ENCODE data around the gene NFIB.

The NFIB gene

DNA sequence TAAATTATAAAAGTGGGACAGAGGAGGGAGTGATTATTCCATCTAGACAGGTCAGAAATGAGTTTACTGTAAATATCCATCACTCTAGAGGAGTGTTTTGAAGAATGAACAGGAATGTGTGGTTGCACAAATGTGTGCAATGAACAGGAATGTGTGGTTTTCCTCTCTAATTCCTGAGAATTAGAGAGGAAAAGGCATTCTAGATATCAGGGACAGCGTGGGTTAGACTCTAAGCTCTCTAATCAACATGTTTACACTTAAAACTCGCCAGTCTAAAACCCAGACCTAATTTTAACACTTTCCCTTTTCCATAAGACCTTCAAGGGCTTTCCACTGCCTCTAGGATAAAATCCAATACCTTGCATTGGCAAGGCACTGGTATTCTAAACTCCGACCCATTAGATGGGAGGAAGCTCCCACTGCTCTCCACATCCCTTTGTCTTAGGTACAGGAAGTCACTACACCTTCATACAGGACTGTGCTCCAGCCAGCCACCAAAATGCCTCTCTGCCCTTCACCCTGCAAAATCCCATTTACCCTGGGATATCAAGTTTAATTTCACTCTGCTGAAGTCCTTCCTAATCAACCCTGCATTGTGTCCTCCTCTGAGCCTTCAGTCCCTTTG, 67.9 kb downstream of the NFIB start:
- DNase-seq = no peak
- H3K27ac Mint-ChIP-seq = no peak overlapping the region
- H3K4me1 Mint-ChIP-seq = peaks cover 29% of the 10 kb centered on the region

DNA sequence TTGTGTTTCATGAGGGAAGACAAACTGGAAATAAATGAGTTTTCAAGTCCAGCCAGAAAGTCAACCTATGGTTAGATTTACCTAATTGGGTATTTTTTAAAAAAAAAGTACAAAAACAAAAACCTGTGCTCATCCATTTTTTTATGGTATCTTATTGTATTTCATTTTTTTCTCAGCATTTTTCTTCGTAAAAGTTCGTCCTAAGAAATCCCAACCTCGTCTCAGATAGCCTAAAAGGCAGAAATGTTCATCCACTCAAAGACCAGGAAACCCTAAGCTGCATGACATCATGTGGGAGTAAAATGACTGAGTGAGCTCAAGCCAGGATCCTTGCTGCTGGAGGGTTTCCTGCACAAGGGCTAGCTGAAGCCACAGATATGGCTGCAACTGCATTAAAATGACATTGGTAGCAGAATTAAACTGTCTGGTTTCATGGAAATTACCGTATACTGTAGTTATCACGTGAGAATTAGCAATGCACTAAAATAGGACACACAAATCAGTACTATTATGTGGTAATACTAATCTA, 70.4 kb downstream of the NFIB start:
- H3K27me3 Mint-ChIP-seq (ENCODE audit: low read depth, poor library complexity) = peaks cover 2% of the 10 kb centered on the region
- TF ChIP-seq, protein P1, sequence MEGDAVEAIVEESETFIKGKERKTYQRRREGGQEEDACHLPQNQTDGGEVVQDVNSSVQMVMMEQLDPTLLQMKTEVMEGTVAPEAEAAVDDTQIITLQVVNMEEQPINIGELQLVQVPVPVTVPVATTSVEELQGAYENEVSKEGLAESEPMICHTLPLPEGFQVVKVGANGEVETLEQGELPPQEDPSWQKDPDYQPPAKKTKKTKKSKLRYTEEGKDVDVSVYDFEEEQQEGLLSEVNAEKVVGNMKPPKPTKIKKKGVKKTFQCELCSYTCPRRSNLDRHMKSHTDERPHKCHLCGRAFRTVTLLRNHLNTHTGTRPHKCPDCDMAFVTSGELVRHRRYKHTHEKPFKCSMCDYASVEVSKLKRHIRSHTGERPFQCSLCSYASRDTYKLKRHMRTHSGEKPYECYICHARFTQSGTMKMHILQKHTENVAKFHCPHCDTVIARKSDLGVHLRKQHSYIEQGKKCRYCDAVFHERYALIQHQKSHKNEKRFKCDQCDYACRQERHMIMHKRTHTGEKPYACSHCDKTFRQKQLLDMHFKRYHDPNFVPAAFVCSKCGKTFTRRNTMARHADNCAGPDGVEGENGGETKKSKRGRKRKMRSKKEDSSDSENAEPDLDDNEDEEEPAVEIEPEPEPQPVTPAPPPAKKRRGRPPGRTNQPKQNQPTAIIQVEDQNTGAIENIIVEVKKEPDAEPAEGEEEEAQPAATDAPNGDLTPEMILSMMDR (IDR thresholded peaks at IDR 0.05) = no peak
- H3K4me1 Mint-ChIP-seq = peaks cover 26% of the 10 kb centered on the region
- no peak overlapping the region for H3K27ac Mint-ChIP-seq
- no peak overlapping the region for H3K4me3 Mint-ChIP-seq
- H3K36me3 Mint-ChIP-seq (ENCODE audit: low read depth) = no peaks in the 10 kb centered on the region
- no peak for DNase-seq
- H3K9me3 Mint-ChIP-seq = no peaks in the 10 kb centered on the region

More for the DNA sequence above, 67.9 kb downstream of the NFIB start:
- Mint-ChIP-seq H3K9me3 (no peaks in the 10 kb centered on the region), H3K36me3 (ENCODE audit: low read depth) (no peaks in the 10 kb centered on the region), H3K4me3 (no peak overlapping the region), H3K27me3 (ENCODE audit: low read depth, poor library complexity) (peaks cover 2% of the 10 kb centered on the region)
- TF ChIP-seq, protein P1 (IDR thresholded peaks at IDR 0.05) = no peak

DNA sequence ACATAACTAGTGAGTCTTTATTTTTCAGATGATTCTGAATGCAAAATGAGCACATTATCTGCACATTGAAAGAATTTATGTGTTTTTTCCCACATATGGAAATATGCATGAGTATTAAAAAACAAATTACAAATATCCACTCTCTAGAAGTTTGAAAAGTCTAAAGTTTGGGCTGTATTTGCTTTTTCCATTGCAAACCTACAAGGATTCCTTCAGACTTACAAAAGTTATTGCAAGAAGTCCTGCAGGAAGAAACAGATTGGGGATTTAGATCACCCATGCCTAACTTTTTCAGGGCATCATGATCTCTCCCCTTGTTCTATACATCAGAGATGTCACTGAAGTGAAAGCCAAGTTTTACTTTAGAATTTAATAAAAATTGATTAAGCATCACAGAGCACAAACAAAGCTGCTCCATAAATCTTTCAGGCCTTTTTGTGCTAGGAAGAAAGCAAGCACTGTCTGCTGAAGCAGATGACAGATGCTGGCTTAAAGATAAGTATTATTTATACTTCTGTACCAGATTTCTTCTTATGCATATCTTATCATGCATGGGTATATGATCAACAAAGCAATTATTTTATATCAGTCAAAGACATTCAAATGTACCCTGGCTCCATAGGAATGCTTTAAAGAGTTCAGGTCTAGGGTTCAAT, 71.7 kb downstream of the NFIB start:
- TF ChIP-seq, protein P1 (IDR thresholded peaks at IDR 0.05) = no peak
- peaks cover 36% of the 10 kb centered on the region for H3K4me1 Mint-ChIP-seq
- no peak overlapping the region for H3K4me3 Mint-ChIP-seq
- no peak overlapping the region for H3K27ac Mint-ChIP-seq
- H3K36me3 Mint-ChIP-seq (ENCODE audit: low read depth) = no peaks in the 10 kb centered on the region
- H3K27me3 Mint-ChIP-seq (ENCODE audit: low read depth, poor library complexity) = peaks cover 2% of the 10 kb centered on the region
- no peak for DNase-seq
- H3K9me3 Mint-ChIP-seq = no peaks in the 10 kb centered on the region

DNA sequence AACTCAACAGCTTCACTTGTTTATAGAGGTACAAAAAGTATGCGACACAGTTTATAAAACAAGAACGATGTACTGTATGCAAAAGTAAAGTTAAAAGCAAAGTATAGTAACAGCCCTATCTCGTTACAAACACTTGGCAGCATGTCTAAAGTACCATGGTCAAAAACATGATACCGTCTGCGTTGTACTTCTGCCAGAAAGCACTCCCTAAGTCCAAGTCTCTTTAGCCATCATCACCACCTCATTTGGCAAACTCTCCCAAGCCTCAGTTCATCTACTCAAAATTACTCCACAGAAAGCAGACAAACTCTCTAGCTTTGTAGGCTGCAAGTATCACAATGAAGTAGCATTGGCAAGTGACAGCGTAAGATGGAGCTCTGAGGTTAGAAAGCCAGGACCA, 73.4 kb downstream of the NFIB start:
- H3K27ac Mint-ChIP-seq = no peak overlapping the region
- no peak for DNase-seq
- H3K9me3 Mint-ChIP-seq = no peaks in the 10 kb centered on the region
- TF ChIP-seq, protein P1 (IDR thresholded peaks at IDR 0.05) = no peak
- peaks cover 32% of the 10 kb centered on the region for H3K4me1 Mint-ChIP-seq
- H3K27me3 Mint-ChIP-seq (ENCODE audit: low read depth, poor library complexity) = peaks cover 1% of the 10 kb centered on the region
- no peaks in the 10 kb centered on the region for H3K36me3 Mint-ChIP-seq (ENCODE audit: low read depth)
- H3K4me3 Mint-ChIP-seq = no peak overlapping the region

DNA sequence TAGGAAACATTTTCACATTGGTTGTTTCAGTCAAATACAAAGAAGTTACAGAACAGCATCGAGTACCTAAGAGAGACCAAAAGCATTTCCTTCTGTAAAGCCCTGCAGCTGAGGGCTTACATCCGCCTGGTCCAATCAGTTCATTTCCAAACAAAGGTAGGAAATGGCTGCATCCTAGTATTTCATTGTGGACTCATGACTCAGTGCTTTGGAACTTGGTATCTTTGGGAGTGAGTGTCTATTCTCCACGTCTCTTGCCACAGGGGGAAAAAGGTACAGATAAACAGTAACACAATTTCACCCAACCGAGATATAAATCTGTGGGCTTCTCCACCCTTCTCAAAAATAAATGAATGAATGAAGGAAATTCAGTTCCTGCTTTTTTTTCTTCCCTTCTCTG, 75.4 kb downstream of the NFIB start:
- Mint-ChIP-seq H3K4me1 (peaks cover 29% of the 10 kb centered on the region), H3K36me3 (ENCODE audit: low read depth) (no peaks in the 10 kb centered on the region), H3K4me3 (no peak overlapping the region), H3K27me3 (ENCODE audit: low read depth, poor library complexity) (no peaks in the 10 kb centered on the region), H3K9me3 (no peaks in the 10 kb centered on the region), H3K27ac (no peak overlapping the region)
- DNase-seq = no peak
- TF ChIP-seq, protein P1 (IDR thresholded peaks at IDR 0.05) = no peak
